HAP-1 (cell line): ENCODE data around the gene TACC2.
"Not testable (repeated sequence)": the region's sequence is repeated elsewhere in the genome, so short reads cannot be mapped to it uniquely, and the experiment has no call there.

Experiments
- DNase-seq, 2 experiments: peaks; one replicate each; pipeline ENCODE4 v3.0.0-alpha.2; 2016 to 2020; ENCODE audit warnings: low spot score in 2 of 2
- H3K27me3 ChIP-seq: fragments of 250-450 bp; sonication (Bioruptor Pico); 2 replicates; pipeline ENCODE4 v1.5.1; 2020; ENCODE audit warnings: low read depth, mild to moderate bottlenecking, moderate library complexity
- H3K36me3 ChIP-seq: fragments of 250-450 bp; sonication (Bioruptor Pico); replicated peaks from 2 replicates; pipeline ENCODE4 v1.5.1; 2020; ENCODE audit warnings: mild to moderate bottlenecking
- H3K4me1 ChIP-seq: fragments of 250-450 bp; sonication (Bioruptor Pico); 2 replicates; pipeline ENCODE4 v1.5.1; 2020; ENCODE audit warnings: mild to moderate bottlenecking
- H3K4me3 ChIP-seq: fragments of 250-450 bp; sonication (Bioruptor Pico); 2 replicates; pipeline ENCODE4 v1.5.1; 2020; ENCODE audit warnings: mild to moderate bottlenecking, moderate library complexity
- H3K9me3 ChIP-seq: fragments of 250-450 bp; sonication (Bioruptor Pico); 2 replicates; pipeline ENCODE4 v1.5.1; 2020; ENCODE audit warnings: mild to moderate bottlenecking, moderate library complexity
- in situ Hi-C: fragments of 300-500 bp; cut with MboI; formaldehyde crosslinking; loops from 3 replicates; pipeline ENCODE4 v1.14.3; 2020; ENCODE audit warnings: low sequenced_read_pairs, inconsistent platforms, mixed read lengths

Gene TACC2

GRCh38 chr10:122001698-122002097 lies 12.7 kb downstream of the TACC2 start:
- H3K4me3 ChIP-seq, result no peak overlapping the region
- in situ Hi-C loops, result no loop called here
- no peaks in the 10 kb centered on the region for H3K36me3 ChIP-seq
- no peaks in the 10 kb centered on the region; the same call in none of the 2 replicates for H3K9me3 ChIP-seq
- no peaks in the 10 kb centered on the region for H3K4me1 ChIP-seq
- DNase-seq, result no peak
- no peaks in the 10 kb centered on the region for H3K27me3 ChIP-seq

- in situ Hi-C loops, result no loop called here
- no peak overlapping the region for H3K4me3 ChIP-seq
- no peaks in the 10 kb centered on the region for H3K27me3 ChIP-seq
- H3K36me3 ChIP-seq, result no peaks in the 10 kb centered on the region
- DNase-seq, result no peak
- H3K9me3 ChIP-seq, result no peaks in the 10 kb centered on the region; the same call in 1 of the 2 replicates
- H3K4me1 ChIP-seq, result no peaks in the 10 kb centered on the region
Observed at GRCh38 chr10:122007415-122007814, 18.5 kb downstream of the TACC2 start.

- in situ Hi-C loops, result no loop called here
- Histone ChIP-seq H3K4me1 (no peaks in the 10 kb centered on the region), H3K4me3 (no peak overlapping the region), H3K27me3 (no peaks in the 10 kb centered on the region), H3K36me3 (no peaks in the 10 kb centered on the region), H3K9me3 (no peaks in the 10 kb centered on the region)
- no peak for DNase-seq
Observed at GRCh38 chr10:122010405-122011050, 21.6 kb downstream of the TACC2 start.

- Histone ChIP-seq H3K36me3 (no peaks in the 10 kb centered on the region), H3K4me1 (no peaks in the 10 kb centered on the region), H3K4me3 (no peak overlapping the region), H3K27me3 (no peaks in the 10 kb centered on the region), H3K9me3 (no peaks in the 10 kb centered on the region)
- no peak for DNase-seq
- in situ Hi-C loops, result no loop called here
Observed at GRCh38 chr10:122012731-122013130, 23.8 kb downstream of the TACC2 start.

- H3K4me3 ChIP-seq, result no peak overlapping the region
- H3K4me1 ChIP-seq, result peaks cover 2% of the 10 kb centered on the region
- no peaks in the 10 kb centered on the region for H3K27me3 ChIP-seq
- in situ Hi-C loops, result no loop called here
- DNase-seq, result no peak
- no peaks in the 10 kb centered on the region for H3K36me3 ChIP-seq
- H3K9me3 ChIP-seq, result no peaks in the 10 kb centered on the region
Observed at GRCh38 chr10:122013311-122013780, 24.4 kb downstream of the TACC2 start.

- Histone ChIP-seq H3K9me3 (no peaks in the 10 kb centered on the region), H3K36me3 (no peaks in the 10 kb centered on the region), H3K4me3 (no peak overlapping the region), H3K4me1 (peaks cover 14% of the 10 kb centered on the region), H3K27me3 (no peaks in the 10 kb centered on the region)
- in situ Hi-C loops, result no loop called here
- DNase-seq, result no peak
Observed at GRCh38 chr10:122014652-122015248, 25.8 kb downstream of the TACC2 start.

GRCh38 chr10:122017926-122018325 lies 29.0 kb downstream of the TACC2 start:
- DNase-seq, in situ Hi-C loops, H3K4me3 ChIP-seq, H3K27me3 ChIP-seq, H3K36me3 ChIP-seq, H3K9me3 ChIP-seq: not testable (repeated sequence)
- H3K4me1 ChIP-seq, result peaks cover 19% of the 10 kb centered on the region

GRCh38 chr10:122018491-122018890 lies 29.5 kb downstream of the TACC2 start:
- Histone ChIP-seq H3K4me1 (peaks cover 19% of the 10 kb centered on the region), H3K36me3 (no peaks in the 10 kb centered on the region), H3K9me3 (no peaks in the 10 kb centered on the region), H3K4me3 (no peak overlapping the region), H3K27me3 (no peaks in the 10 kb centered on the region)
- DNase-seq, result no peak
- in situ Hi-C loops, result no loop called here

GRCh38 chr10:122018951-122019413 lies 30.0 kb downstream of the TACC2 start:
- no peak for DNase-seq
- Histone ChIP-seq H3K4me3 (no peak overlapping the region), H3K4me1 (peaks cover 19% of the 10 kb centered on the region), H3K27me3 (no peaks in the 10 kb centered on the region), H3K36me3 (no peaks in the 10 kb centered on the region), H3K9me3 (no peaks in the 10 kb centered on the region)
- in situ Hi-C loops, result no loop called here

GRCh38 chr10:122019414-122019975 lies 30.5 kb downstream of the TACC2 start:
- Histone ChIP-seq H3K36me3 (no peaks in the 10 kb centered on the region), H3K9me3 (no peaks in the 10 kb centered on the region), H3K4me1 (peaks cover 19% of the 10 kb centered on the region), H3K27me3 (no peaks in the 10 kb centered on the region), H3K4me3 (no peak overlapping the region)
- in situ Hi-C loops, result no loop called here
- peak; percentile 24 to 53 for DNase-seq

- Histone ChIP-seq H3K4me1 (peaks cover 19% of the 10 kb centered on the region), H3K36me3 (no peaks in the 10 kb centered on the region), H3K27me3 (no peaks in the 10 kb centered on the region), H3K9me3 (no peaks in the 10 kb centered on the region), H3K4me3 (no peak overlapping the region)
- in situ Hi-C loops, result no loop called here
- no peak for DNase-seq
Observed at GRCh38 chr10:122020226-122020625, 31.3 kb downstream of the TACC2 start.

GRCh38 chr10:122021379-122021778 lies 32.4 kb downstream of the TACC2 start:
- Histone ChIP-seq H3K4me3 (no peak overlapping the region), H3K36me3 (no peaks in the 10 kb centered on the region), H3K27me3 (no peaks in the 10 kb centered on the region), H3K9me3 (no peaks in the 10 kb centered on the region), H3K4me1 (peaks cover 19% of the 10 kb centered on the region)
- in situ Hi-C loops, result no loop called here
- no peak for DNase-seq

GRCh38 chr10:122021828-122022227 lies 32.9 kb downstream of the TACC2 start:
- peaks cover 19% of the 10 kb centered on the region for H3K4me1 ChIP-seq
- no peaks in the 10 kb centered on the region for H3K27me3 ChIP-seq
- H3K4me3 ChIP-seq, result no peak overlapping the region
- no peaks in the 10 kb centered on the region for H3K9me3 ChIP-seq
- no peak for DNase-seq
- no peaks in the 10 kb centered on the region for H3K36me3 ChIP-seq
- in situ Hi-C loops, result no loop called here

- no peak for DNase-seq
Observed at GRCh38 chr10:122022276-122022675, 33.3 kb downstream of the TACC2 start.

More at GRCh38 chr10:122022276-122022675, 33.3 kb downstream of the TACC2 start:
- Histone ChIP-seq H3K36me3 (no peaks in the 10 kb centered on the region), H3K27me3 (no peaks in the 10 kb centered on the region), H3K4me3 (no peak overlapping the region), H3K4me1 (peaks cover 19% of the 10 kb centered on the region), H3K9me3 (no peaks in the 10 kb centered on the region)
- in situ Hi-C loops, result no loop called here
